ENCODE data around the gene NOVA1.

DNA sequence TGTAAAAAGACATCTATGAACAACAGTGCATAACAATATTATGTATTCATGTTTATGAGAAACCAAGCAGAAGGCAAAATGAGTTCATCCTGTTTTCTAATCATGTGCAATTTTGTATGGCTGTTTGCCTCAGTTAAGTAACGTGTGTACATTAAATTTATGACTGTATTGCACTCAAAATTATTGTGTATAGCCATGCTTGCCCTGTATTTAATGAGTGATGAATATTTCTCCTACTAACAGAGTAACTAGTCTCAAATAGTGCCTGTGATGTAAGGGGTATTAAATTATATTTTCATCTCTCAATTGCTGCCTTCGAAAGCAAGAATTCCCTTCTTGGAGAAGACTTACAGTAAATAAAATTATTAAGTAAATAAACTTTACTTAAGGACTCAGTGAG is 154.2 kb downstream of the NOVA1 start:
- no peak for TF ChIP-seq POLR2A (IDR thresholded peaks at IDR 0.05)
- TF ChIP-seq CTCF (IDR thresholded peaks at IDR 0.05), result no peak

Measured in esophagus squamous epithelium (tissue), 4 donors.